EL (cell line): ENCODE results near the gene GFM1.

Source experiments
- DNase-seq: peaks from one replicate; pipeline ENCODE4 v3.0.0-alpha.2; 2016

GFM1 gene

DNA sequence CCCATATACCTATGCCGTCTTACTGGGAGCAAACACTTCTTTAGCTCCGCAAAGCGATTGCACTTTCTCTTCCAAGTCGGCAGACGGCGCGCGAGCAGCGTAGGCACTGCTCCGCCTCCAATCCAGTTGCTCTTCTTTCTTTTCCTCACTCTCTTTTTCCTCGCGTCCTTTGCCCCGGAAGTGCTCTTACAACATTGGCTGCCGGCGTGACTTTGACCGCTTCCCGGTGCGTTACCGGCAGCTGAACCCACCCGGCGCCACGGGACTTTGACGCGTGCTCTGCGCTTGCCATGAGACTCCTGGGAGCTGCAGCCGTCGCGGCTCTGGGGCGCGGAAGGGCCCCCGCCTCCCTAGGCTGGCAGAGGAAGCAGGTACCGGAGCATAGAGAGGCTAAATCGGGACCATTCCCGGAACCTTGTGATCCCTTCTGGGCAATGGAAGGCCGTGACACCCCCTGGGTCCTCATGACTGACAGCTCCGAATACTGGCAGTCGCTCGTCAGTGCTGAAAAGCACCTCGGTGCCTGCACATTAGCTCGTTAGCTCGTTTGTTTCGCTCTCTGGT lies at the start of gene GFM1:
Gene GFM1, plus strand, starts transcription at position 183 of the 564 bp plus-strand sequence. Its CDS starts 108 bp downstream, at position 291.
- DNase-seq = peak; percentile 96

- no peak for DNase-seq
These were observed 43.5 kb upstream of the GFM1 start for GRCh38 chr3:158600787-158601186.

- DNase-seq = no peak
These were observed 42.1 kb upstream of the GFM1 start for GRCh38 chr3:158602227-158602626.

GRCh38 chr3:158617982-158618875 lies 26.1 kb upstream of the GFM1 start:
- no peak for DNase-seq

DNA sequence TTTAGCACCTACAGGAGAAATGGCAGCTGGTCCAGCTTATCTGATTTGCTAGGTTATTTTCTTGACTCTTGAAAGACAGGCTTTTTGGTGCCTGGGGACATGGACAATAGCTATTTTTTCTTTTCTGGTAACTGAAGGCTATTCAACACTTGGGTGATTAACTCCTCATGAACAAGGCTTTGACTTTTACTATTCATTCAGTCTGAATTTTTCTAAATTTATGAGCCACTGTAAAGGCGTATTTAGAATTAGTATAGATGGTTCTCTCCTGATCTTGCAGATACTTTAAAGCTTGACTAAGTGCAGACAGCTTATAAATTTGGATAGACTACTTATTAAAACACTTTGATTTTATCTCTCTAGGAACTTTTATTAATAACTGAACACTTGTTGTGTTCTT lies 18.4 kb upstream of the GFM1 start:
- no peak for DNase-seq

- no peak for DNase-seq
These were observed 12.3 kb upstream of the GFM1 start for GRCh38 chr3:158631981-158632380.

DNA sequence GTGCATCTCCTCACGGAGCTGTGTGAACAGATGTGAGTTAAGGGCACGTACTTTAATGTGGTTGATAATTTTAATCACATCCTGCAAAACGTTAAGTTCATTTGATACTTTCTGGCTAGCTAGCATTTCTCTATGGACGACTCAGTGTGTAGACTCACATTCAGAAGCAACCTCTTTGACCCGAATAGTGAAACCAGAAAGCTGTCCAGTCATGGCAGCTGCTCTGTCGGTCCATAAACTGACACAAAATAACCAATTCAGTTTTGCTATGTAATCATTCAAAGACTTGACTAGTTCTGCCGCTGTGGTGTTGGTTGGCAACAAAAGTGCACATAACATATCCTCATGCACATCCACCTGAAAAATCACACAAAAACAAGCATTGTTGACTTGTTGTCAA lies 3.7 kb upstream of the GFM1 start:
- DNase-seq = no peak

DNA sequence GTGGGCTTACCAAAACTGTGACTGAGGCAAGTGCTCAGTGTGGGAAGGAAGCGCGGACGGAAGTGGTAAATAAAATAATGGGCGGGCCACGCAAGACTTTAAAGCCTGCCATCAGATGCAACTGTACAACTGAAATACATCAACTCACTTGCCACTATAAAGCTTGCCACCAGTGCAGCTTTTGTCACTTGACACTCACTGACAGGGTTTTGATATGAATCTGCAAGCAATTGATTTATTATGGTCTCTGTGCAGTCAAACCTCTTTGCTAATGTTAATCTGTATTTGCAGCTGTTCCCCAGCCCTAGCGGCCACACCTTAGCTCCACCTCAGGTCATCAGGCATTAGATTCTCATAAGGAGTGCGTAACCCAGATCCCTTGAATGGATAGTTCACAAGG lies 2.3 kb upstream of the GFM1 start:
- no peak for DNase-seq

GRCh38 chr3:158642474-158643210 lies 1.7 kb upstream of the GFM1 start:
- no peak for DNase-seq

GRCh38 chr3:158649791-158650190 lies 5.5 kb downstream of the GFM1 start:
- no peak for DNase-seq

- no peak for DNase-seq
These were observed 6.9 kb downstream of the GFM1 start for GRCh38 chr3:158651192-158651591.

DNA sequence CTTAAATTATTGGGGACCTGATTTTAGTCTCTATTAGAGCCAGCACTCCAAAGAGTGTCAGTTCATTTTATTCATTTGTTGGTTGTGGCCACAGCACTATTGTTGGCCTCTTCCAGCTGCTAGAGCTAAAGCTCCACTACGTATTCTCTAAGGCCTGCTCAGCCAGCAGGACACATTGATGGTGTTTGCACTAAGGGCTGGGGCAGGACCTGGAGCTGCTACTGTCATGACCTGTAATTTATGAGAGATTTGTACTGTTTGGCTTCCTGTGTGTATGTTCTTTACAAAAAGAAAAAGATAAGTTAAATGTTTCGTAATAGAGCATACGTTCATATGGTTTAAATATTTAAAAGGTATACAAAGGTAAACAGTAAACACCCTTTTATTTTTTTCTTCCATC lies 8.1 kb downstream of the GFM1 start:
- no peak for DNase-seq

DNA sequence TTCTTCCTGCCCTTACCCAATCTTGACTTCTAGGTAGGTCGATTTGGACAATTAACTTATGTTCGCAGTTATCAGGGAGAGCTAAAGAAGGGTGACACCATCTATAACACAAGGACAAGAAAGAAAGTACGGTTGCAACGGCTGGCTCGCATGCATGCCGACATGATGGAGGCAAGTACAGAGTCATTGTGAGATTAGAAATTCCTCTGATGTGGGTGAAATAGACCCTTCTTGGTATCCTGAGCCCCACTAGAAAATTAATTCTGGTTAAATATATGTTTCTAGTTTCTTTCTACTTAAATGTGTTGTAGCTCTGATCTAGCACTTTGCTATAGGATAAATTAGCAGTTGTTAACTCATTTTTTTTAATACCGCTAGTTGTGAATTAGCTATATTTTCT lies 14.6 kb downstream of the GFM1 start:
- DNase-seq = no peak

DNA sequence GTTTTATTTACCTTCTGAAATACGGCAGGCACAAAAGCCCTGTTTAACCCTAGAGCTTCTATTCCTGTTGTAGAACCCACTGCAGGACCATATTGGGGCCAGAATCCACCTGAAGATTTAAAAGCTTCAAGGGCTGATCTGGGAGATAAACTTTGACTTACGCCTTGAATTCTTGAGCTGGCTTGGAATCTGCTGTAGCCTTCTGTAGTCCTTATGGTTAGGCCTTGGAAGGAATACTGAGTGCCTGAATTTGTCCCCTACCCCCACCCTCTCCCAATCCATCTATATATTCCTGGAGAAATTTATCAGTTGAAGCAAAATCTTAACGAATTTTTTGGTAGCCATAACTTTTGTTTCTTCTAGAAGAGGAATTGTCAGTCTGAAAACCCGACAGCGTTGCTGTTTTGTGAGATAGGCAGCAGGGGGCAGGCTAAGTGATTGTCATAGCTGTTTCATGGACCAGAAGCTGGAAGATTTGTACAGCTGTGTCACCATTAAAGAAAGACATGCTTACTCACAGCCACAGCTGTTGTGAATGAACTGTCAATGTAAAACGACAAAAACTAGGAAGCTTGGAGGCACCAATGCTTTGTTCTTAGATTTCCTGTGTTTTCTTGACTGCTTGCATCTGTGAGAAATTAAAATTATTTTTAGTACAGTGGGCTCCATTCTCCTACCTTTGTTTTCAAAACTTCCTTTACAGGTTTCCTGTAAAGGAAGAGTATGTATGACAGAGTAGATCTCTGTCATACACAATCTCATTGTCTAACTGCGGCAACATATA lies 15.3 kb downstream of the GFM1 start:
- DNase-seq = peak; percentile 71

GRCh38 chr3:158660711-158661110 lies 16.4 kb downstream of the GFM1 start:
- DNase-seq = no peak

DNA sequence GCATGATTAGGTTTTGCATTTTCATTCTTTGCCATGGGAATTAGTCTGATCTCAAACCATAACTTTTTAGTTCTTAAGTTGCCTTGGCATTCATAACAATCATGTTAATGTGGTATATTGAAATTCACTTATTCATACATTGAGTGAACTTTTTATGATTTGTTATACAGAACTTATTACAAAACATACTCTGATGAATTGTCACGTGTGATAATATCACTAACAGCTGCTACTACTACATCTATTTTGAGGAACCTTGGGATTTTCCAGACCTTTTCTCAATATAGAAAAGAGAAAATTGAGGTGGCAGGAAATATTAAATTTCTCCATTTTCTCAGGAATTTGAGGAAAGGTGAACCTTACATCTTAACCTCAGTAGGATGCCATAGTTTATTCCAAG lies 18.9 kb downstream of the GFM1 start:
- no peak for DNase-seq

DNA sequence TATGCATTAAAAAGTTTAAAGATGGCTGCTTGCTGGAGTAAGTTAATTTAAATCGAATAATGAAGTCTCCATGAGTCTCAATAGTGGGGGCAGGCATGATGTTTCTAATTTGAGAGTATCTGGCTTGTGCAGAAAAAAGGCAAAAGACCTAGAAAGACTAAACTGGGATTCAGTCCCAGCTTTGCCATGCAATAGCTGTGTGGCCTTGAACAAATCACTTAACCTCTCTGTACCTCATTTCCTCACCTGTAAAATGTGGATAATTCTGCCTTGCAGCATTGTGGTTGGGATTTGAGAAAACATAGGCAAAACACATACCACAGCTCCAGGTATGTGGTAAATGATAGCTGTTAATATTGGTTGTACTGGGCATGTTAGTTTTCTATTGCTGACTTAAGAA lies 19.5 kb downstream of the GFM1 start:
- no peak for DNase-seq

GRCh38 chr3:158666416-158666815 lies 22.1 kb downstream of the GFM1 start:
- no peak for DNase-seq

DNA sequence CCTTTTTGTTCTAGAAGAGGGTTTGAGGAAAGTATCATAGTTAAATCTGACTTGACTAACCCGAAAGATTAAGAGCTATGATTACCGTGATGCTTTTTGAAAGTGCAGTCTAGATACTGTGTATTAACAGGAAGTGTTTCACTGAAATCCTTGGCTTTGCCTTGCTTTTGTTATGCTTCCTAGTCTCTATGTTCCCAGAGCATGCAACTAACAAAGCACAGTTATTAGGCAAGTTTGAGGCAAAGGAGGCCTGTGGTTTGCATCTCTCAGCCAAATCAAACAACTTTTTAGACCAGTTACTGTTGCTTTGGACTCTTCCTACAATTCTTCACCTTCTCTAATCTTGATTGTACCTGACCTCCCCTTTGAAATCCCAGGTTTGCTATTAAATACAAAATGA lies 24.2 kb downstream of the GFM1 start:
- DNase-seq = no peak

DNA sequence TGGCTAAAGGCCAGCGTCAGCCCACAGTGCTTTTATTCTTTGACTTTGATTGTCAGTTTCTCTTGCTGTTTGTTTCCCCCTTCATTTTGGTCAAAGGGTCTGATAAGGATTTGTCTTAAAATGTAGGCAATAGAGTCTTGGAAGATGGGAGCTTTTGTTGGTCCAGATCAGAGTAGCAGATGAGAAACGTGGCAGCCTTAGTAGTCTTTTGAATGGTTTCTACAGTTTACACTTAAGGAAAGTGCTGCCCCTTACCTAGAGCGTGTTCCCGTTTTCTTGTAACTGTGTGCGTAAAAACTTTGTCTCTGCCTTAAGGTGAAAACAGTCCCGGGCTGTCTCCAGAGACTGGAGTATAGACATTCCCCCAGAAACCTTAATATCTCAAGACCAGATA lies 27.5 kb downstream of the GFM1 start:
- peak; percentile 6 for DNase-seq

- DNase-seq = peak; percentile 89
These were observed 28.2 kb downstream of the GFM1 start, which contains the start of gene LXN for GRCh38 chr3:158672215-158673176. TSS of gene LXN (minus strand) at chr3:158672648. CDS start at chr3:158672478, 170 bp downstream.

DNA sequence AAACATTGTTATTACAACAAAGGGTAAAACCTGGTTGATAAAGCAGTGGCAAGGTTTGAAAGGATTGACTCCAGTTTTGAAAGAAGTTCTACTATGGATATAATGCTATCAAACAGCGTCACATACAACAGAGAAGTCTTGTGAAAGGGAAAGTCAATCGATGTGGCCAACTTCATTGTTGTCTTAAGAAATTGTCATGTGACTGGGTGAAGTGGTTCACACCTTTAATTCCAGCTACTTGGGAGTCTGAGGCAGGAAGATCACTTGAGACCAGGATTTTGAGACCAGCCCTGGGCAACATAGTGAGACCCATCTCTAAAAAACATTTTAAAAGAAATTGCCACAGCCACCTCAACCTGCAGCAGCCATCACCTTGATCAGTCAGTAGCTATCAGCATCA lies 34.4 kb downstream of the GFM1 start:
- DNase-seq = no peak
